ENCODE results near the gene LITAFD. TPM values are rescaled to one million over a fixed set of nuclear protein-coding genes. Genes with fewer than 3 reads are reported as not detected.
A peak's percentile ranks its signal among the peaks of the same experiment; 100 is the strongest.

Gene LITAFD
- polyA plus RNA-seq, 1 donor from 2014 or later: not detected

GRCh38 chr16:8866118-8866883 is 15.8 kb upstream of the LITAFD start:
- Histone ChIP-seq H3K9me3 (ENCODE audit: low read length) (no peaks in the 10 kb centered on the region), H3K36me3 (ENCODE audit: insufficient read depth, low read length) (no peaks in the 10 kb centered on the region), H3K27me3 (ENCODE audit: insufficient read depth, low read depth, low read length) (no peaks in the 10 kb centered on the region), H3F3A (ENCODE audit: insufficient read depth, low read length, poor library complexity, severe bottlenecking) (no peaks in the 10 kb centered on the region), H3K9me2 (ENCODE audit: insufficient read depth, low read length) (no peaks in the 10 kb centered on the region), H3K79me2 (replicated peaks; ENCODE audit: insufficient read depth, low read length) (peaks cover 70% of the 10 kb centered on the region), H4K20me1 (ENCODE audit: insufficient read depth) (peaks cover 3% of the 10 kb centered on the region), H3K9ac (ENCODE audit: low read length) (peak overlapping the region; percentile 78), H3K27ac (ENCODE audit: low read length) (peak overlapping the region; percentile 63), H2AFZ (ENCODE audit: low read depth, low read length) (peak overlapping the region; percentile 18), H3K4me3 (ENCODE audit: low read length) (peak overlapping the region; percentile 80), H3K4me2 (ENCODE audit: low read length) (peak overlapping the region; percentile 82)
- TF ChIP-seq TAF1 (IDR thresholded peaks at IDR 0.05; ENCODE audit: low read depth) (no peak), EZH2 (IDR thresholded peaks at IDR 0.05; ENCODE audit: borderline replicate concordance, insufficient read depth, low read length, poor library complexity, severe bottlenecking) (no peak), RAD21 (conservative IDR thresholded peaks at IDR 0.05) (no peak), POLR2AphosphoS5 (IDR thresholded peaks at IDR 0.05) (peak; percentile 49), MXI1 (conservative IDR thresholded peaks at IDR 0.05; ENCODE audit: poor library complexity, severe bottlenecking) (peak; percentile 46), EP300 (conservative IDR thresholded peaks at IDR 0.05; ENCODE audit: poor library complexity, severe bottlenecking) (no peak), SMC3 (conservative IDR thresholded peaks at IDR 0.05; ENCODE audit: poor library complexity) (no peak)
- TF ChIP-seq, protein P1, sequence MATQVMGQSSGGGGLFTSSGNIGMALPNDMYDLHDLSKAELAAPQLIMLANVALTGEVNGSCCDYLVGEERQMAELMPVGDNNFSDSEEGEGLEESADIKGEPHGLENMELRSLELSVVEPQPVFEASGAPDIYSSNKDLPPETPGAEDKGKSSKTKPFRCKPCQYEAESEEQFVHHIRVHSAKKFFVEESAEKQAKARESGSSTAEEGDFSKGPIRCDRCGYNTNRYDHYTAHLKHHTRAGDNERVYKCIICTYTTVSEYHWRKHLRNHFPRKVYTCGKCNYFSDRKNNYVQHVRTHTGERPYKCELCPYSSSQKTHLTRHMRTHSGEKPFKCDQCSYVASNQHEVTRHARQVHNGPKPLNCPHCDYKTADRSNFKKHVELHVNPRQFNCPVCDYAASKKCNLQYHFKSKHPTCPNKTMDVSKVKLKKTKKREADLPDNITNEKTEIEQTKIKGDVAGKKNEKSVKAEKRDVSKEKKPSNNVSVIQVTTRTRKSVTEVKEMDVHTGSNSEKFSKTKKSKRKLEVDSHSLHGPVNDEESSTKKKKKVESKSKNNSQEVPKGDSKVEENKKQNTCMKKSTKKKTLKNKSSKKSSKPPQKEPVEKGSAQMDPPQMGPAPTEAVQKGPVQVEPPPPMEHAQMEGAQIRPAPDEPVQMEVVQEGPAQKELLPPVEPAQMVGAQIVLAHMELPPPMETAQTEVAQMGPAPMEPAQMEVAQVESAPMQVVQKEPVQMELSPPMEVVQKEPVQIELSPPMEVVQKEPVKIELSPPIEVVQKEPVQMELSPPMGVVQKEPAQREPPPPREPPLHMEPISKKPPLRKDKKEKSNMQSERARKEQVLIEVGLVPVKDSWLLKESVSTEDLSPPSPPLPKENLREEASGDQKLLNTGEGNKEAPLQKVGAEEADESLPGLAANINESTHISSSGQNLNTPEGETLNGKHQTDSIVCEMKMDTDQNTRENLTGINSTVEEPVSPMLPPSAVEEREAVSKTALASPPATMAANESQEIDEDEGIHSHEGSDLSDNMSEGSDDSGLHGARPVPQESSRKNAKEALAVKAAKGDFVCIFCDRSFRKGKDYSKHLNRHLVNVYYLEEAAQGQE (IDR thresholded peaks at IDR 0.05; ENCODE audit: borderline replicate concordance): no peak
- TF ChIP-seq, protein P2, sequence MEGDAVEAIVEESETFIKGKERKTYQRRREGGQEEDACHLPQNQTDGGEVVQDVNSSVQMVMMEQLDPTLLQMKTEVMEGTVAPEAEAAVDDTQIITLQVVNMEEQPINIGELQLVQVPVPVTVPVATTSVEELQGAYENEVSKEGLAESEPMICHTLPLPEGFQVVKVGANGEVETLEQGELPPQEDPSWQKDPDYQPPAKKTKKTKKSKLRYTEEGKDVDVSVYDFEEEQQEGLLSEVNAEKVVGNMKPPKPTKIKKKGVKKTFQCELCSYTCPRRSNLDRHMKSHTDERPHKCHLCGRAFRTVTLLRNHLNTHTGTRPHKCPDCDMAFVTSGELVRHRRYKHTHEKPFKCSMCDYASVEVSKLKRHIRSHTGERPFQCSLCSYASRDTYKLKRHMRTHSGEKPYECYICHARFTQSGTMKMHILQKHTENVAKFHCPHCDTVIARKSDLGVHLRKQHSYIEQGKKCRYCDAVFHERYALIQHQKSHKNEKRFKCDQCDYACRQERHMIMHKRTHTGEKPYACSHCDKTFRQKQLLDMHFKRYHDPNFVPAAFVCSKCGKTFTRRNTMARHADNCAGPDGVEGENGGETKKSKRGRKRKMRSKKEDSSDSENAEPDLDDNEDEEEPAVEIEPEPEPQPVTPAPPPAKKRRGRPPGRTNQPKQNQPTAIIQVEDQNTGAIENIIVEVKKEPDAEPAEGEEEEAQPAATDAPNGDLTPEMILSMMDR (IDR thresholded peaks at IDR 0.05; ENCODE audit: poor library complexity, severe bottlenecking): no peak

GRCh38 chr16:8866884-8867215 is 15.3 kb upstream of the LITAFD start:
- Histone ChIP-seq H4K20me1 (ENCODE audit: insufficient read depth) (peaks cover 3% of the 10 kb centered on the region), H3K27ac (ENCODE audit: low read length) (peak overlapping the region; percentile 63), H3K4me2 (ENCODE audit: low read length) (peak overlapping the region; percentile 82), H2AFZ (ENCODE audit: low read depth, low read length) (peak overlapping the region; percentile 18), H3K9me3 (ENCODE audit: low read length) (no peaks in the 10 kb centered on the region), H3K4me3 (ENCODE audit: low read length) (peak overlapping the region; percentile 80), H3K27me3 (ENCODE audit: insufficient read depth, low read depth, low read length) (no peaks in the 10 kb centered on the region), H3K79me2 (replicated peaks; ENCODE audit: insufficient read depth, low read length) (peaks cover 64% of the 10 kb centered on the region), H3K9ac (ENCODE audit: low read length) (peak overlapping the region; percentile 78), H3F3A (ENCODE audit: insufficient read depth, low read length, poor library complexity, severe bottlenecking) (no peaks in the 10 kb centered on the region), H3K9me2 (ENCODE audit: insufficient read depth, low read length) (no peaks in the 10 kb centered on the region), H3K36me3 (ENCODE audit: insufficient read depth, low read length) (no peaks in the 10 kb centered on the region)
- TF ChIP-seq, protein P1 (IDR thresholded peaks at IDR 0.05; ENCODE audit: borderline replicate concordance): no peak
- no peak for TF ChIP-seq SMC3 (conservative IDR thresholded peaks at IDR 0.05; ENCODE audit: poor library complexity)
